Measurements from ENCODE around the gene CD44. TPM values are rescaled to one million over a fixed set of nuclear protein-coding genes. Genes with fewer than 3 reads are reported as not detected.

CD44 gene
- total RNA-seq, 1 donor from 2014 or later = 356 TPM

- DNase-seq (ENCODE audit: low spot score) = no peak
These were observed 19.9 kb downstream of the CD44 start for GRCh38 chr11:35158701-35159510.

GRCh38 chr11:35160246-35160824 lies 21.4 kb downstream of the CD44 start:
- no peak for DNase-seq (ENCODE audit: low spot score)

DNA sequence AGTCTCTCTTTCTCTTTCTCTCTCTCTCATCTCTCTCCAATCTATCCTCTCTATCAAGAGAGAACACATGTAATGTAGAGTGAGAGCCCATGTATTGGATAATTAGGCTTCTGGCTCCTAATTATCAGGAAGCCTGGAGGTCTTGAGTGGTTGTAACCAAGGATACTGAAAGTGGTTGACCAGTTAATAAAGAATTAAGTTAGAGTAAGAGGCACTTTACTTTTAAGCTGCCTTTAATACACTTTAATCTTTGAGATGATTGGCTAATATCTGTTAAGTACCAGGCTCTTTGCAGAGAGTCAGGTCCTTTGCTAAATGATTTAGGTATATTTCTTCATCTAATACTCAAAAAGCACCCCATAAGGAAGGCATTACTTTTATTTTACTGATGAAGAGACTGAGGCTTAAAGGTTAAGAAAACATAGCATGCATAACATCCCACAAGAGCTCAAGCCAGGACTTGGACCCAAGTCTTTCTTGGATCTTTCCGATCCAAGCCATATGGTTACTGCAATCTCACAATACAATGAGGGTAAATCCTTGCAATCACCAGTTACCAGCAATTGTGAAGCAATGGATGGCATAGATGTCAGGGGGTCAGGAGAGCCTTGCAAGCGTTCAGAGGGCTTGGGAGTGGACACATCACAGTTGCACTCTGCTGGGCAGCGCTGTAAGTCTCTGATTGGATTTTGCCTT lies 22.1 kb downstream of the CD44 start:
- DNase-seq (ENCODE audit: low spot score) = no peak

- DNase-seq (ENCODE audit: low spot score) = no peak
These were observed 23.8 kb downstream of the CD44 start for GRCh38 chr11:35162745-35163144.

DNA sequence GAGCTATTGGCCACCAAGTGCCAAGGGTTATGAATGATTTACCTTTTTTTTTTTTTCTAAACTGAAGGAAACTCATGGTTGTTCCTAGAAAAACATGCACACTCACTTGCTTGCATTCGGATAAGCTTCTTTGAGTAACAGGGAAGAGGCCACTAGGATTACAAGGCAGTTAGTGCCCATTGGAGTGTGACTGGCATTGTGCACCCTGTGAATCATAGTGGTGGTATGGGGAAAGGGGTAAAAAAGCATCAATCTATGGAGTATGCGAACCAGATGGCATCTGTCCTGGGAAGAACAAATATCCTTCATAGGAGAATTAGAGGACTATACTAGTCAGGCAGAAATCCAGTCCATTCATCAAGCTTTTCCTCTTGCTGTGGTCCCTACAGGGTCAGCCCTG lies 24.2 kb downstream of the CD44 start:
- no peak for DNase-seq (ENCODE audit: low spot score)

DNA sequence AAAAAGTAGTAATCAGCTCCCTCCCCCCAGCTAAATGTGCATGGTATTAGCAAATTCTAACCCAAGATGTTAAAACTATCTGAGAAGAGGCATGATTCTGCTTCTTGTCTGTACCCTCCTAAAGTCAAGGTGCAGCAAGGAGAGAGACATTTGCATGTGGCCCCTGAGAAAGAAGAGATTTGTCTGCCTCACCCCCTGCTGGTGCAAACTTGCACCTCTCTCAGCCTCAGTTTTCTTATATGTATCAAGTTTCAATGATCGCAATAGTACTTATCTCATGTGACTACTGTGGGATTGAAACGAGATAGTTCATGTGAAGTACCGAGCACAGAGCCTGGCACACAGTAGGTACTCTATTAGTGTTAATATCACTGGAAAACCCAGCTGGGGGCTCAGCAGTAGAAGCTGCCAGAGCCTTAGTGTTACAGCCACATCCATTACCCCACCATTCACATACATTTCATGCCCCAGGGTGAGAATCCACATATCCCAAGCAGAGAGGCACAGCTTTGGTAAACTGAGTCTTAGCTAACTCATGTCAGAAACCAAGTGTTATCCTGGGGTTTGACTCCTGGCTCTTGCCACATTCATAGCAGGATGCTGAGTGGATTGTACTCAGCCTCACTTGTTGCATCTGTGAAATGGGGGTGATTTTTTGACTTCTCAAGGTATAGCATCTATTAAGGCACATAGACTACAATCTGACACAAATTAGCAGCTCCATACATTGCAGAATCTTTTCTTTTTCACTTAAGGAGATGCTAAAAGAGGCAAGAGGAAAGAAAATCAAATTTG lies 24.9 kb downstream of the CD44 start:
- no peak for DNase-seq (ENCODE audit: low spot score)

- DNase-seq (ENCODE audit: low spot score) = no peak
These were observed 26.1 kb downstream of the CD44 start for GRCh38 chr11:35165030-35165422.

DNA sequence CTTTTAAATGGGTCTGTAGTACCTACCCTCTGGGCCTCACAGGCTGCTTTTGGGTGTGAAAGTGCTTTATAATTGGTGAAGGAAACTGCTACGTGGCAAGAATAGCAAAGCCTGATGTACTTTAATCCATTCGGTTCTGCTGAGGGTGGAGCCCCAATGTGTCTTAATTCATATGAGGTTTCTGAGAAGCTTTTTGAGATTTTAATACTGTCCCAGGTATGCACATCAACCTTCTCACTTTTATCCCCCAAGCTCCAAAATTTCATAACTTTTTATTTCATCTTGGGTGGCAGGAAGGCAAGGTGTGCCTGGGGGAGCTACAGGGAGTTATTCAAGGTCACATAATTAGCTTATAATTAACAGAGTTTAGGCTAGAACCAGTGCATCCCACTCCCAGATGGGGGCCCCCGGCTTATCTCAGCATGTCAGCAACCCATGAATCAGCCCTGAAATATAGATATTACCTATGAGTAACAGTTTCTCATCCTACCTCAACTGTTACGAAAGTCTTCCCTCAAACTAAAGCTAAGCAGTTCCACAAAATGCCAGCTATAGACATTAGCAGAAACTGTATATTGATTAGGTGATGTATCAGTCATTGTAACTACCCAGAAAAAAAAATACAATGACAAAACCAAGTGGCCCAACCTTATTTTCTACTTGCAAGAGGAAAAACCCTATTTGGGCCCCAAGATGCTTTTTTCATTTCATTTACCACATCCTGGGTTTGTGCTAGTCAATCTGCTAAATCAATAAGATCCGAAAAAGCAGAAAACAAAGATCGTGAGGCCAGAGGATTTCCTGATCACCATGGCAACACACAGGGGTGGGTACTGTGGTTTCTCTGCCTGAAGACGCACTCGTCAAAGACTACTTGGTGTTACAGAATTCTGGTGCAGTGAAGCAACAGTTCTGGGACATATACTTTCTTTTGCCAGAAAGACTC lies 26.7 kb downstream of the CD44 start:
- peak; percentile 71 for DNase-seq (ENCODE audit: low spot score)

DNA sequence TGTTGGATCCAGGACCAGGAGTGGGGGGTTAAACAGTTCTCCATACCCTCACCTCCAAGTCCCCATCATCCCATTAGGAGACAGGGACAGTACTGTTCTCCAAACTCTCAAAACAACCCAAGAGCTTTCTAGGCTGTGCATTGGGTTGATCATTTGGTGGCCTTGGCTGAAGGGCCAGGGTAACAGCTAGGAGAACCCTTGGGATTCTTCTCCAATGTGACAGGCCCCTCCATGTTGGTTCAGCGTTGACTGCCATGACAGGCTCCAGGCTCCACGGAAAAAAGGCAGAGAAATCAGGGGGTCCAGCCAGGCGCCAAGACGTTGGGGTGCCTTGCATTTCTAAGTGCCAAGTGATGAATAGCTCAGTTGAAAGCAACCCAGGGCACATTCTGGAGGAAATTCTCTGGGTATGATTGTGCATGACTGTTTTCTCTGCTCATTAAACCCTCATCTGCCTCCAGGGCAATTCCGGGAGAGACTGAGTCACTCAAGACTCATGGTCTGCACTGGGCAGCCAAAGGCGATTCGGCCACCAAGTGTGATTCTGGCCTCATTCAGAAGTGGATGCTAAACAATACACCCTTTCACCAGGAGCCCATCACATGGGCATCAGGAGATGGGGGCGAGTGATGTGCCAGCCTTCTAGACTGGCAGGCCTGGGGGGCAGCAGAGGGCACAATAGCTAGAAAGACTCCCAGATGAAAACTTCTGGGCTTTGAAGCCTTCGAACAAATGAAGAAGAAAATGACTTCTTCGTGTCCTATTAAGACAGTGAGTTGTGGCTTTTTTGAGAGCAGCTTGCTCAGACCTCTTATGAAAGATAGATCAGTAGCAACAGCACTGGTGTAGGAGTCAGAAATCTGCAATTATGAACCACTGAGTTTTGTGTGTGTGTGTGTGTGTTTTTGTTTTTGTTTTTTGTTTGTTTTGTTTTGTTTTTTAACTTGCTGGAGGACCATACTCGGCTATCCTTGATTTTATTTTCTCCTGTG lies 27.7 kb downstream of the CD44 start:
- DNase-seq (ENCODE audit: low spot score) = no peak

DNA sequence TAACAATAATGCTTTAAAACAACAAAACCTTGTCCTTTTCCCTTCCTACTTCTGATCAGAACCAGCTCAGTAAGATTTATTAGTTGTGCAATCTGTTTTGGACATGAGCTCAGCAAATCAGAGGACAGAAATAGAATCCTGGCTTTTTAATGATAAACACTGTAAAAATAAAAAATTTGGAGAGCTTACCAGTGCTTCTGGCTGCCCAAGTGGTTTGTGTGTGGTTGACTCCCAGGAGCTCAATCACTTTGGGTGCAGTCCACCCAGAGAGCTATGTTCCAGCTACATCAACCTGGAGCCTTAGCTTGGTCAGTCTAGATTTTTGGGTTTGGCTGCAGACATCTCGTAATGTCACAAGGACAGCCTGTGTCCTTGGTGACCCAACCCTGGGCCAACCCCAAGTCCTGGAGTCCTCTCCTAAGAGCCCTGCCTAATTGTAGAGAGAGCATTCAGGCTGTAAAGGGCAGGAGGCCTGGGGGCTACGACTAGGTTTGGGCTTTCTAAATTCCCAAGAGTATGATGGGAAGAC lies 28.5 kb downstream of the CD44 start:
- DNase-seq (ENCODE audit: low spot score) = no peak

DNA sequence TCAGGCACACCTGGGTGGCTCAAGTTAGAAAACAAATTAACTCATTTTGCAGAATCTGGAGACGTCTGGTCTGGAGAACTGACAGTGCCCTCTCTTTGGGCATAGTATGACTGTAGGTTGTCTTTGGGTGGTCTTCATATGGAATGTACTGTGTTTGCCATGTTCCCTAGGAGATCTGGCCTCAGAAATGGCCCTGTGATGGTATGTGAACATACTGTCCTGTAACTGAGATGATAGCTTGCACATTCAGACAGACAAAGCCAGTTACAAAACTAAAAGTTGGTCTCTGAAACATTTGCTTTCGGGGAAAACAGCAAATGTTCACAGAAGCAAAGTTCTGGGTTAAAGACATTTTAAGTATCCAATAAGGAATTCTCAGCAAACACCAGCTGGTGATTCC lies 29.7 kb downstream of the CD44 start:
- no peak for DNase-seq (ENCODE audit: low spot score)

DNA sequence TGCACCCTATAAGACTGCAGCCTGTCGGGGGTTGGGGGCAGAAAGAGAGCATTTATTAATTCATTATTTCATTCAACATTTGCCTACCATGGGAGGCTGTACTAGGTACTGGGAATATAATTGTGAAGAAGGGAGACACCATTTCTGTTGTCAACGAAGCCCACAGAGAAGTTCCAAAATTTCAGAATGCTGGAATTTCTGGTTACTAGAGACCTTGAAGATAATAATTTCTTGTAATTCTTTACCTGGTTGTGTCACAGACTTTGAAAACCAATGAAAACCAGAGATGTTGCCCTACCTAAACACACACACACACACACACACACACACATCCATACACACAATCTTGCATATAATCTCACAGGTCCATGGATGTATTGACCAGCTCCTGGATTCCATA lies 30.1 kb downstream of the CD44 start:
- no peak for DNase-seq (ENCODE audit: low spot score)

DNA sequence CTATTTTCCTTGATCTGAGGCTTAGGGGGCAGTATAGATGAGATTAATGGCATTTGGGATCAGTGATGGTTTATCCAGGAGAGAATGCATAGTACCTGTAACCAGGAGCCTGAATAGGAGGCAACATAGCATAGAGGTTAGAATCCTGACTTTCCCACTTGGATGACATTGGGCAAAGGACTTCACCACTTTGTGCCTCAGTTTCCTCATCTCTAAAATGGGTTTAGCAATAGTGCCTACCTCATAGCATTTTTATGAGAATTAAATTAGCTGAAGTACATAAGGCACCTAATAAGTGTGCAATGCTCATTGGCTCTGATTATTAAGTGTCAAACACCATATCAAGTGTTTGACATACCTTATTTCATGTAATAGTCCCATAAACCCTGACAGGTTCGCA lies 30.8 kb downstream of the CD44 start:
- no peak for DNase-seq (ENCODE audit: low spot score)

DNA sequence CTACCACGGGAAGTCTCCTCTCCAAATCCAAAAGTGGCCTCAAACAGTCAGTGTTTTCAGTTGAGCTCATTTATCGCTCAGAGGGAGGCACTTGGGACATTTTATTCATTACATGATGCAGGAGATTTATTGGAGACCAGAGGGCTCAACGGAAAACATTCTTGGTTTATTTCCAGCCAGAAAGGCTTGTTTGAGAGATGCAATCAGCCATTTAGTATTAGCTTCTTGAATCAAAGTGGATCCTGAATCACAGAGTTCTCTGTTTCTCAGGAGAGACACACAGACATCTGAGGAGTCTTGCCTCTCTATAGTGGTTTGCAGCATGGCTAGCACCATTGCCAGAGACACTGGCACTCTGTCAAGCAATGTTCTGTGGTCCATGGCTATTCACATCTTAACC lies 31.5 kb downstream of the CD44 start:
- no peak for DNase-seq (ENCODE audit: low spot score)

GRCh38 chr11:35171226-35171625 lies 32.3 kb downstream of the CD44 start:
- no peak for DNase-seq (ENCODE audit: low spot score)

GRCh38 chr11:35173011-35173511 lies 34.1 kb downstream of the CD44 start:
- peak; percentile 69 for DNase-seq (ENCODE audit: low spot score)

- no peak for DNase-seq (ENCODE audit: low spot score)
These were observed 34.9 kb downstream of the CD44 start for GRCh38 chr11:35173616-35174566.

GRCh38 chr11:35174666-35175065 lies 35.7 kb downstream of the CD44 start:
- DNase-seq (ENCODE audit: low spot score) = no peak

Data from mucosa of gallbladder (tissue), 1 donor.